Activated T-helper 1 cell treated with Interleukin-2 at 50 U/mL for 16 hours (primary cell): ENCODE measurements around the gene MUC2.

Experiments used
- DNase-seq: peaks from one replicate; pipeline ENCODE4 v3.0.0-alpha.2; 2020; ENCODE audit warnings: low read depth

The MUC2 gene

DNA sequence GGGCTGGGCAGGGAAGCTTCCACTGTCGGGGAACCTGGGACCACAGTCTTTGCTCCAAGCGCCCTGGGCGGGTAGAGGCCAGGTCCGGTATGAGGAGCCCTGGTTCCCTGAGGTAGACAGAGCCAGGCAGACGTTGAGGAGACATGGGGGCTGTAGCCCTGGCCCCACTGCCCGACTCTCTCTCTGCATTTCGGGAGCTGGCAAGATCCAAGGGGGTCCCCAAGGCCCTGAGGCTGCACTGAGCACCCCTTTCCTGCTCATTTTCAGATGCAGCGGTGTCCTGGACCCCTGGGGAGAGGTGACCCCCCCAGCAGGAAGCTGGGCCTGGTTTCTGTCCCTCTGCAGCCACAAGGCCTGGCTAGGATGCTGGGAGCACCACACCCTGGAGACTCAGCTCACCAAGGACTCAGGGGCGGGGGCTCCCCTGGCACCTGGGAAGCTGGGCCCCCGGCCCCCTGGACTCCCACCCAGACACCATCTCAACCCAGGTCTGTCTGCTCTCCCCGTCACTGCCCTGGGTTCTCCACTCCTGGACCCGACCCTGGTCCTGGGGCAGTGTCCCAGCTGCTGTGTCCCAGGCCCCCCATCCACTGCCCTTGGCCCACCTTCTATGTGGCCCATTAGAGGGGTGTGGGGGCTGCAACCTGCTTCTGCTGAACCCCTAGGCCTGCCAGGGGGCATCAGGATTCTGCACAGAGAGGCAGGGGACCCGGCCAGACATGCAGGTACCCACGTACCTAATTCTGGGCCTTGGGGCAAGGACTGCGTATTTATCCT, 23.1 kb upstream of the MUC2 start:
- DNase-seq, result no peak

GRCh38 chr11:1052133-1053011, 22.3 kb upstream of the MUC2 start:
- DNase-seq, result no peak

DNA sequence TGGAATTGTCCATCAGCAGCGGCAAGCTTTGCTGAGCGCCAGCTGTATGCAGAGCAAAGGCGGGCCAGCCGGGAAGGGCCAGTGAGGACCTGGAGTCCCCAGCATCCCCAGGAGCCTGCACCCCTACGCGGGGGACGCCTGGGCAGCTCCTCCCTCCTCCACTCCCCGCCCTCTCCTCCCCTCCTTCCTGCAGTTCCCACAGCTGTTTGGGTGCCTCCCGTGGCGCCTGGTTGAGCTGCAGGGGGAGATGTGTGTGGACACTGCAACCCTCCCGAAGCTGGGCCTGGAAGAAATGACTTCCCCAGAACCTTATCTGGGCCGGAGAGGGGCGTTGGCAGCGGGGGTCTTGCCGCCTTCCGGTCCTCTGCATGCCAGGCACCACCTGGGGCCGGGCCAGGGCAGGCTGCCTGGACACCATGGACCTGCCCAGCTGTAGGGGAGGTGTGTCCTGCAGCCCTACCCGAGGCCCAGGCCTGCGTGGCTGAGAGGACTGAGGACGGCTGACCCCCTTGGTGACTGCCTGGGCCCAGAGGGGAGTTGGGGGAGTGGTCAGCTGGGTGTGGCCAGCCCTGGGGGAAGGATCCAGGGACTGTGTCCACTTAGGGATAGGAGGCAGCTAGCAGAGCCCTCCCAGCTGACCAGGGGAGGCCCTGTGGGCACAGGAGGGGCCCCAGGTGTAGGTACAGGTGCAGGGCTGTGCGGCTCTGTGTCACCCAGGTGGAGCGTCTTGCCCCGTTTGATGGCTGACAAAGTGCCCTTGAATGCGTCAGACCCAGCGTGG, 21.4 kb upstream of the MUC2 start:
- DNase-seq, result no peak

- DNase-seq, result no peak
Observed at GRCh38 chr11:1054143-1055108, 20.2 kb upstream of the MUC2 start.

GRCh38 chr11:1055109-1055703, 19.5 kb upstream of the MUC2 start:
- DNase-seq, result no peak

DNA sequence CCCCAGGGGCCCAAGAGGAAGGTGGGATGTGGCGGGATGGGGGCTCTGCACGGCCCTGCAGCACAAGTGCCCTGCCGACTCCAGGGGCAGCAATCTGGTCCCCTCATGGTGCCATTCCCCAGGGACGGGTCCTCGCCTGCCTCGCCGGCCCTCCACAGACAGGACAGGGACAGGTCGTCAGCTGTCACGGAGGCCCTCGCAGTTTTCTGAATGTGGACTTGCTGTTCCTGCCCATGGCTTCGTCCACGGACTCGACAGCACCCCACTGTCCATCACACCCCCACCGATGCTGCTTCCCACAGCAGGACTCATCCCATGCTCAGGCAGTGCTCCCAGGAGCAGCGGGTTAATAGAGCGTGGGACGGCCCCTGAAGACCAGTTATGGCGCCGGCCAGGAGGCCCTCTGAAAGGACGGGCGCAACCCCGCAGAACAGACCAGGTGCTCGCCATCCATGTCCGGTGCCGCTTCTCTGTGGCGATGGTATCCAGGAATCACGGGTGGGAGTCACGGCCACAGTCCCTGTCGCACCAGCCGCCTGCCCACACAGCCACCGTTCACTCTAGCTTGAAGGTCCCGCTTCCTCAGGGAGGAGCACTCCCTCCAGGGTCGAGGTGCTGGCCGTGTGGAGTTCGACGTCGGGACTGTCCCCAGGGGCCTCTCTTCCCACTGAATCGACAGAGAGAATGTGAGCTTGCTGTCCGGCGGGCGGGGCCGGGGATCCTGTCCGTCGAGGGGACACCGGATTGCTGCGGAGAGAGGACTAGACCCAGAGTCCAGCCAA, 18.5 kb upstream of the MUC2 start:
- no peak for DNase-seq

GRCh38 chr11:1057806-1058205, 16.9 kb upstream of the MUC2 start:
- no peak for DNase-seq

- DNase-seq, result no peak
Observed at GRCh38 chr11:1059759-1060158, 14.9 kb upstream of the MUC2 start.

DNA sequence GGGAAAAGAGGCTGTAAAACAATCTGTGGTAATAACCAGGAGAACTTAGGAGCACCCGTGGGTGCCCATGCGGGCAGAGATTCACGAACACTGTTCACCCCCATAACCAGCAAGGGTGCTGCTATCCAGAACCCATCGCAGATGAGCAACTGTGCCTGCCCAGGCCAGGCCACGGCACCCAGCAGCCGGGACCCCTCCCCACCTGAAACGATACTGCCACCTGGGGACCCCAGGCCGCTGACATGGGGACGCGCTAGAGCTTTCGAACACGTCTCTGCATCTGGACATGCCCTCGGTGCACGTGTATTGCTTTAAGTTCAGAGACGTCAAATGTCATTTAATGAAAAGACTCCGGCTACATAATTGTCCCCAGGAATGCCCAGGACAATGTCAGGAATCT, 14.3 kb upstream of the MUC2 start:
- no peak for DNase-seq

- DNase-seq, result no peak
Observed at GRCh38 chr11:1060852-1061616, 13.6 kb upstream of the MUC2 start.

- DNase-seq, result no peak
Observed at GRCh38 chr11:1062075-1062820, 12.4 kb upstream of the MUC2 start.

GRCh38 chr11:1064167-1064566, 10.5 kb upstream of the MUC2 start:
- DNase-seq, result no peak

DNA sequence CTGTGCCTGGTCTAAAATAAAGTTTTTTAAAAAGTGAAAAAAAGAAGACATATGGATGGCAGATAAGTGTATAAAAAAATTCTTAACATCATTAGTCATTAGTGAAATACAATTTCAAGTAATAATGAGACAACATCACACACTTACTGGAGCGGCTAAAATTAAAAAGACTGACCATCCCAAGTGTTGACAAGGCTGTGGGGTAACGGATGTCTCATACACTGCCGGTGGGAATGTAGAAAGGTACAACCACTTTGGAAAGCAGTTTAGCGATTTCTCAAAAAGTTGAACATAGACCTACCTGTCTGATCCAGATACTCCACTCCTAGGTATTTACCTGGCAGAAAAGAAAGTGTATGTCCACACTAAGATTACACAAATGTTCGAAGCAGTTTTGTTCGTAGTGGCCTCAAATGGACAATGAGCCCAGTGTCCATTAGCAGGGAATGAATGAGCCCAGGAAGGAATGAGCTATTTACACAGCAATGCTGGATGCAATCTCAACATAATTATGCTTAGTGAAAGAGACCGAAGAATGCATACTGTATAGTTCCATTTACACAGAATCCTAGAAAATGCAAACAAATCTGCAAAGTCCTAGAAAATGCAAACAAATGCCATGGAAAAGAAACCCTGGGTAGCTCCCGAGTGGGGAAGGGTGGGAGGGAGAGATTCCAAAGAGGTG, 6.7 kb upstream of the MUC2 start:
- no peak for DNase-seq

- no peak for DNase-seq
Observed at GRCh38 chr11:1069740-1070139, 4.9 kb upstream of the MUC2 start.

- no peak for DNase-seq
Observed at GRCh38 chr11:1070594-1071462, 3.8 kb upstream of the MUC2 start.

DNA sequence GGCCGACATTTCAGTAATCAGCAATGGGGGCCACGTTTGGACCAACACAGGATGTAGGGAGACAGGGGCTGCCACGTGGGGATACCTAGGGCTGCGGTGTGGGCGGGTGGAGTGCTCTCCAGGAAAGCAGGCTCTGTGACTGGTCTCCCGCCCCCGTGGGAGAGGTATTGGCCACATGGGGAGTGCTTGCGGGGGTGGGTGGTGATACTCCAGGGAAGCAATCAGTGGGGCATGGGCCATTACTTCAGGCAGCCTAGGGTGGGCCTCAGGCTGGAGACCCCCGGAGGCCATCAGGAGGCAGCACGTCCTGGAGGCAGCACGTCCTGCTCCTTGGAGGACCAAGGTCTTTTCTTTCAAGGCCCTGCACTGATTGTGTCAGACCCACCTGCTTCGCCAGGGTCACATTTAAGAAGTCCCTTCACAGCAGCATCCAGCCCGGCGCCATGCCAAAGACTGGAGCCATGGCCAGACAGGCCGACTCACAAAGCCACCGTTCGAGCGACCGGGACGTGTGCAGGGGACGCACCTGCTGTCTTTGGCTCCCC, 3.0 kb upstream of the MUC2 start:
- DNase-seq, result no peak
